Stimulated activated naive CD8-positive, alpha-beta T cell treated with anti-CD3 and anti-CD28 coated beads, Interleukin-15, Interleukin-2, amounts not matched to agents 100 ng/mL and 50 ng/mL, for 24 hours (primary cell): Measurements from ENCODE around the gene CA10.

Experiments used
- H3K27ac Mint-ChIP-seq: one replicate; pipeline ENCODE4 v1.8.0; 2021; ENCODE audit warnings: mild to moderate bottlenecking, mixed read lengths
- H3K27me3 Mint-ChIP-seq: one replicate; pipeline ENCODE4 v1.8.0; 2021; ENCODE audit warnings: mixed read lengths
- H3K36me3 Mint-ChIP-seq: one replicate; pipeline ENCODE4 v1.8.0; 2021; ENCODE audit warnings: low read depth, mixed read lengths
- H3K4me1 Mint-ChIP-seq: one replicate; pipeline ENCODE4 v1.8.0; 2021; ENCODE audit warnings: low read depth, mixed read lengths
- H3K4me3 Mint-ChIP-seq: one replicate; pipeline ENCODE4 v1.8.0; 2021; ENCODE audit warnings: mild to moderate bottlenecking, mixed read lengths
- H3K9me3 Mint-ChIP-seq: one replicate; pipeline ENCODE4 v1.8.0; 2021; ENCODE audit warnings: mixed read lengths

Gene CA10

GRCh38 chr17:51827140-51827539 is 331.4 kb downstream of the CA10 start:
- Mint-ChIP-seq H3K27ac (no peak overlapping the region), H3K4me3 (no peak overlapping the region), H3K36me3 (no peaks in the 10 kb centered on the region), H3K9me3 (peaks cover 6% of the 10 kb centered on the region), H3K27me3 (peaks cover 10% of the 10 kb centered on the region), H3K4me1 (no peaks in the 10 kb centered on the region)

- Mint-ChIP-seq H3K4me1 (no peaks in the 10 kb centered on the region), H3K27me3 (no peaks in the 10 kb centered on the region), H3K36me3 (no peaks in the 10 kb centered on the region), H3K9me3 (peaks cover 3% of the 10 kb centered on the region), H3K4me3 (no peak overlapping the region), H3K27ac (no peak overlapping the region)
Measured at GRCh38 chr17:51820766-51821165, 337.7 kb downstream of the CA10 start.

GRCh38 chr17:51820252-51820651 is 338.3 kb downstream of the CA10 start:
- Mint-ChIP-seq H3K27me3 (no peaks in the 10 kb centered on the region), H3K4me1 (no peaks in the 10 kb centered on the region), H3K4me3 (no peak overlapping the region), H3K36me3 (no peaks in the 10 kb centered on the region), H3K27ac (no peak overlapping the region), H3K9me3 (no peaks in the 10 kb centered on the region)

- Mint-ChIP-seq H3K4me3 (no peak overlapping the region), H3K27me3 (no peaks in the 10 kb centered on the region), H3K36me3 (no peaks in the 10 kb centered on the region), H3K27ac (no peak overlapping the region), H3K4me1 (no peaks in the 10 kb centered on the region), H3K9me3 (no peaks in the 10 kb centered on the region)
Measured at GRCh38 chr17:51819341-51820219, 338.9 kb downstream of the CA10 start.

- Mint-ChIP-seq H3K9me3 (no peaks in the 10 kb centered on the region), H3K27ac (no peak overlapping the region), H3K27me3 (no peaks in the 10 kb centered on the region), H3K4me3 (no peak overlapping the region), H3K36me3 (no peaks in the 10 kb centered on the region), H3K4me1 (no peaks in the 10 kb centered on the region)
Measured at GRCh38 chr17:51818777-51819176, 339.7 kb downstream of the CA10 start.

DNA sequence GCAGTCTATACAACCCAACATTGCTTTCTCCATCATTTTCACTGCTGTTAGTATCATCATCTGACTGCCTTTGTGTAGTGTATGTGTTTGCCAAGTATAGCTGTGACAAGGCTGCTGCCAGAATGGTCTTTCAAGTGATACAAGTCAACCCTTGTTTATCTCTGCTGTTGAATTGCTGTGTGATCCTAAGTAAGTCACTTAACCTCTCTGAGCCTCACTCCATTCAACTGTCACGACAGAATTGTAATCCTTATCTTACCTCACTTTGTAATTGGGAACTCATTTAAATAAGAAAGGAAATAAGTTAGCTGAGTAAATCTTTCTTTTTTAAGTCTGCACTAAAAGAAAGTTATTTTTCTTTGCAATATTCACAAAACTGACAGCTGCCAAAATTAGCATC is 340.6 kb downstream of the CA10 start:
- Mint-ChIP-seq H3K4me3 (no peak overlapping the region), H3K4me1 (no peaks in the 10 kb centered on the region), H3K27ac (no peak overlapping the region), H3K27me3 (no peaks in the 10 kb centered on the region), H3K36me3 (no peaks in the 10 kb centered on the region), H3K9me3 (no peaks in the 10 kb centered on the region)

- Mint-ChIP-seq H3K36me3 (no peaks in the 10 kb centered on the region), H3K4me3 (no peak overlapping the region), H3K4me1 (no peaks in the 10 kb centered on the region), H3K27ac (no peak overlapping the region), H3K9me3 (no peaks in the 10 kb centered on the region), H3K27me3 (no peaks in the 10 kb centered on the region)
Measured at GRCh38 chr17:51817117-51817516, 341.4 kb downstream of the CA10 start.

DNA sequence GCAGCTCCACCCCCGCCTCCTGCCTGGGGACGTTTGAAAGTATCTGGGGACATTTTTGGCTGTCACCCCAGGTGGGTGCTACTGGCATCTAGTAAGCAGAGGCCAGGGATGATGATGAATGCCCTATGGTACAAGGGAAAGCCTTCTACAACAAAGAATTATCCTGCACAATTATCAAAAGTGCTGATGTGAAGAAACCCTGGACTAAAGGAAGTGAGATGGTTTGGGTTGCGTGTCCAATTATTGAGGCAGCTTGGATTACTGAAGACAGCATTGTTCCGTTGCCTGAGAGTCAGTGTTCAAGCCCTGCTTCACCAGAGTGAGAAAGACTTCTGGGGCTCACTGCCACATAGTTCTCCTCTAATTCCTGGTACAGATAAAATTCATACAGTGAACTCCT is 343.4 kb downstream of the CA10 start:
- Mint-ChIP-seq H3K4me1 (no peaks in the 10 kb centered on the region), H3K9me3 (no peaks in the 10 kb centered on the region), H3K27me3 (peaks cover 4% of the 10 kb centered on the region), H3K27ac (no peak overlapping the region), H3K36me3 (no peaks in the 10 kb centered on the region), H3K4me3 (no peak overlapping the region)

DNA sequence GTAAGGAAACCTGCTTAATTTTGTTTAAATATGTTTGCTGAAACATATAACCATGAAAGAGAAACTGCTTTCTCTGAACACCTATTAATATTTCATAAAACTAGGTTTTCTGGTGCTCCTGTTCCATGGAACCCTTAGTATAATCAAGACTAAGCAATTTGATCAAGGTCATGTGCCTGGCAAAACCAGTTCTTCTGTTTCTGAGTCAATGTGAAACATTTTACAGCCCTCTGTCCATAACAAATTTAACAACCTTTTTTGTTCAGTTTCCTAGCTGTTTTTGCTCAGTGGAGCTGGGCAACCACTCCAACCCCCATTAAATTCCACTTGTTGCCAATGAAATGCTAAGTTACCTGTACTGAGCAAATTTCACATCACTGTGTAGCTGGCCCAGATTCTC is 344.0 kb downstream of the CA10 start:
- Mint-ChIP-seq H3K27me3 (peaks cover 4% of the 10 kb centered on the region), H3K27ac (no peak overlapping the region), H3K9me3 (no peaks in the 10 kb centered on the region), H3K4me3 (no peak overlapping the region), H3K4me1 (no peaks in the 10 kb centered on the region), H3K36me3 (no peaks in the 10 kb centered on the region)

GRCh38 chr17:51813784-51814174 is 344.7 kb downstream of the CA10 start:
- H3K4me3 Mint-ChIP-seq, result no peak overlapping the region
- H3K27ac Mint-ChIP-seq, result no peak overlapping the region
- H3K4me1 Mint-ChIP-seq, result no peaks in the 10 kb centered on the region
- H3K9me3 Mint-ChIP-seq, result no peaks in the 10 kb centered on the region
- peaks cover 4% of the 10 kb centered on the region for H3K27me3 Mint-ChIP-seq
- no peaks in the 10 kb centered on the region for H3K36me3 Mint-ChIP-seq

DNA sequence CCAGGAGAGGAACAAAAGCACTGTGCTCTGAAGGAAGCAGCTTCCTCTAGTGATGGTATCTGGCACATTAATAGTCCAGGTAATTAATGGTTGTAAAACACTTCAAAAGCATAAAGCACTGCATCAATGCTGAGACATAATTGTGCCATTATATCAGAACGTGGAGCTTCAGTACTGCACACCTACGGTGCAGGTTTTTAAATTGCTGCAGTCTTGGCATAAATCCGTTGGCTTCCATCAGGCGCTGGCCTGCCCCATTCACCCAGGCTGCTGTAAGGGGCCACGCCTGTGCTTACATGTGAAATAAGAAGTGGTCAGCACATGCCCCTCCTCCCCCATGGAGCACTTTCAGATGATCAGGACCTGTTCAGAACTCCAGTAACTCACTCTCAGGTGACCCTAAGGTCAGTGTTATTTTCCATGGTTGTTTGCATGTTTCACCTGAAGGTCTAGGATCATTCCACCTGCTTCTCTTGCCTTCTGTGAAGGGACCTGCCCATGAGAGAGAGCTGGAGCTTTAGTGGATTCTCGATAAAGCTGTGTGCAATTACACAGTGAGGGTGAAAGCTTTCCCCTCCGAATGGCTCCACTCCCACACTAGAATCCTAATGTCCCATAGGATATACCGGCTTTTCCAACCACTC is 345.3 kb downstream of the CA10 start:
- Mint-ChIP-seq H3K27me3 (peaks cover 4% of the 10 kb centered on the region), H3K9me3 (no peaks in the 10 kb centered on the region), H3K36me3 (no peaks in the 10 kb centered on the region), H3K27ac (no peak overlapping the region), H3K4me1 (no peaks in the 10 kb centered on the region), H3K4me3 (no peak overlapping the region)

- Mint-ChIP-seq H3K27me3 (peaks cover 10% of the 10 kb centered on the region), H3K4me3 (no peak overlapping the region), H3K27ac (no peak overlapping the region), H3K9me3 (no peaks in the 10 kb centered on the region), H3K4me1 (no peaks in the 10 kb centered on the region), H3K36me3 (no peaks in the 10 kb centered on the region)
Measured at GRCh38 chr17:51807460-51807859, 351.1 kb downstream of the CA10 start.

DNA sequence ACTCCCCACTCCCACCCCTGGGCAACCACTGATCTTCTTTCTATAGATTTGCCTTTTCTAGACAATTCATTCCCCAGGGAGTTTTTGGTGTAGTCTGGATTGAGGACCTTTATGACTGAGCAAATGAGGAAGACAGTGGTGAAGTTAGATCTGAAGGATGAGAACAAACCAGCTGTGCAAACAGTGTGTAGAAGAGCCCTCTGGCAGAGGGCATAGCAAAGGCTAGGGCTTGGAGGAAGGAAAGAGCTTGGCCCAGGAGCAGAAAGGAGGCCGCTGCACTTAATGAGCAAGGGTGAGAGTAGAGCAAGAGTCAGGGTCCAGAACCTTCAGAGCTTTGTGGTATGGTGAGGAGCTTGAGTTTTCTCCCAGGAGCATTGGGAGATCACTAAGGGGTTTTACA is 352.7 kb downstream of the CA10 start:
- H3K27me3 Mint-ChIP-seq, result peaks cover 12% of the 10 kb centered on the region
- no peaks in the 10 kb centered on the region for H3K9me3 Mint-ChIP-seq
- no peak overlapping the region for H3K27ac Mint-ChIP-seq
- H3K36me3 Mint-ChIP-seq, result no peaks in the 10 kb centered on the region
- no peaks in the 10 kb centered on the region for H3K4me1 Mint-ChIP-seq
- no peak overlapping the region for H3K4me3 Mint-ChIP-seq

- Mint-ChIP-seq H3K27me3 (peaks cover 11% of the 10 kb centered on the region), H3K4me1 (no peaks in the 10 kb centered on the region), H3K9me3 (no peaks in the 10 kb centered on the region), H3K36me3 (no peaks in the 10 kb centered on the region), H3K27ac (no peak overlapping the region), H3K4me3 (no peak overlapping the region)
Measured at GRCh38 chr17:51805185-51805584, 353.3 kb downstream of the CA10 start.

DNA sequence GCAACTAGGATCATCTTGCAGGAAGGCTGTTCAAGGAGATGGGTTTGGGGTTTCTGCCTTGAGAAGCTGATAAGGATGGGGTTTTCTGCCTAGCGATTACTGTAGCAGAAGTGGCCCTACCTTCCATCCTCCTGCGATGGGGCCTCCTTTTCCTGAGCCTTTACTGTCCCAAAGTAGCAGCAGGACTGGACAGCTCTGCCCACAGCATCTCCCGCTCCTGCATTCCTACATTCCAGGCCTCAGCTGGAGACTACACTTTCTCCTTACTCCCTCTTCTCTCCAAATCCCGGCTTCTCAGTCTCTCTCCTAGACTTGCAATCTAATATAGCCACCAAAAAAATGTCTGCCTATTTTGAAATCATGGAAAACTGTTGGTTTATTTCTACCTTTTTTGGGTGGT is 355.4 kb downstream of the CA10 start:
- Mint-ChIP-seq H3K27me3 (peaks cover 10% of the 10 kb centered on the region), H3K4me1 (no peaks in the 10 kb centered on the region), H3K4me3 (no peak overlapping the region)

DNA sequence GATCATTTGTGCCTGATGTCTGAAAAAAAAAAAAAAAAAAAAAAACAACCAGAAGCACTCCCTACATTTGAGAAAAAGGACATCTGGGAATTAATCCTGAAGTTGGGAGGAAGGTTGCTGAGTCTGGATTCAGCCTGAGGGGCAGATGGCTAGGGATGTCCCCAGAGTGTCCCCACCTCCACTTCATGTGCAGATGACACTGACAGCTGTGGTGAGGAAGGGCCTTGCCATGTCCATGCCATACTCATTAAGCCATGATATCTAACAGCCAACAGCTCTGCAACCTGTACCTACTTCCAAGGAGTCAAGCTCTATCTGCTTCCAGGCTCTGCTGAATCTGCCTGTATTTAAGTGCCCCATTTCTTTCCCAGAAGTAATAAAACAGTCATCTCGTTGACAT is 356.0 kb downstream of the CA10 start:
- H3K4me1 Mint-ChIP-seq, result no peaks in the 10 kb centered on the region
- H3K27me3 Mint-ChIP-seq, result peaks cover 6% of the 10 kb centered on the region
- H3K36me3 Mint-ChIP-seq, result no peaks in the 10 kb centered on the region
- H3K9me3 Mint-ChIP-seq, result no peaks in the 10 kb centered on the region
- H3K4me3 Mint-ChIP-seq, result no peak overlapping the region
- H3K27ac Mint-ChIP-seq, result no peak overlapping the region

More for the DNA sequence above, 355.4 kb downstream of the CA10 start:
- Mint-ChIP-seq H3K9me3 (no peaks in the 10 kb centered on the region), H3K36me3 (no peaks in the 10 kb centered on the region), H3K27ac (no peak overlapping the region)
